ENCODE results near the gene PACRG.

PACRG gene

GRCh38 chr6:163098827-163099479 is 371.2 kb downstream of the PACRG start:
- no peak for DNase-seq

DNA sequence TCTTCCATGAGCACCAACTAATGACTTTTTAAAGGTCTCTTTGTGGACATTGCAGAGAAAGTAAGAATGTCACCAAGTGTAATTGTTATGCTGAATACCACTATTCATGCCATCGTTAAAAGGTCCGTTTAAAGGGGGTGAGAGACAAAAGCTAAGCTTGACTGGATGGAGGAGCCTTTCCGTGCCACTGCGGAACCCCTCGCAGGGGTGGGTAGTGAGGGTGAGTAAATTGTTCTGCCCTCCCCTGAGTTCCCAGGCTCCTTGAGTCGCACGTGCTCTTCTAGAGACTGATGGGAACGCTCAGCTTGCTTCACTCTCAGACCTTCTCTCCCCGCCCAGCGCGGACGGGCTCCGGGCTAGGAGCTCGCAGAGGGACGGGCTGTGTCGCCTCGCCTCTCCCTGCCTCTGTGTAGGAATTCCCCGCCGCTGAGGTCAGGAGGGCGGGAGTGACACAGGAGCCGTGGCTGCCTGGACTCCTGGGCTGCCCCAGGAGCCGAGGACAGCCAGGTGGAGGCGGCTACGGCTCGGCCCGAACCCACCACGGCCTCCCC is 371.9 kb downstream of the PACRG start:
- no peak for DNase-seq

DNA sequence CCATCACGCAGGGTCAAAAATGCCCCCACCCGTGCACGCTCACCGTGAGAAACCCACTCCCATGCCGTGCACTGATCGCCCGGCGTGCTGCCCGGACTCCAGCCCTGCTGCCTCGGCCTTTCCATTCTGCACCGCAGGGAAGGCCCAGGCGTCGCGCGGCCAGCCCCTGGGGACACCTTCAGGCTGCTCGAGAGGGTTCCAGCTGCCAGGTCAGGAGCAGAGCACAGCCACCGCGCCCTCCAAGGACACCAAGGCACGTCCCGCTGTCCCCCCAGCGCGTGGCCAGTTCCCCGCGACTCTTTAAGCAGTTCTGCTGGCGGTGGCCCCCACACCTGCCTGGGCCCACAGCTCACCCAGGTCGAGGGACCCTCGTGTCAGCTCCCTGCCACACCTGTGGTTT is 372.5 kb downstream of the PACRG start:
- DNase-seq = no peak

DNA sequence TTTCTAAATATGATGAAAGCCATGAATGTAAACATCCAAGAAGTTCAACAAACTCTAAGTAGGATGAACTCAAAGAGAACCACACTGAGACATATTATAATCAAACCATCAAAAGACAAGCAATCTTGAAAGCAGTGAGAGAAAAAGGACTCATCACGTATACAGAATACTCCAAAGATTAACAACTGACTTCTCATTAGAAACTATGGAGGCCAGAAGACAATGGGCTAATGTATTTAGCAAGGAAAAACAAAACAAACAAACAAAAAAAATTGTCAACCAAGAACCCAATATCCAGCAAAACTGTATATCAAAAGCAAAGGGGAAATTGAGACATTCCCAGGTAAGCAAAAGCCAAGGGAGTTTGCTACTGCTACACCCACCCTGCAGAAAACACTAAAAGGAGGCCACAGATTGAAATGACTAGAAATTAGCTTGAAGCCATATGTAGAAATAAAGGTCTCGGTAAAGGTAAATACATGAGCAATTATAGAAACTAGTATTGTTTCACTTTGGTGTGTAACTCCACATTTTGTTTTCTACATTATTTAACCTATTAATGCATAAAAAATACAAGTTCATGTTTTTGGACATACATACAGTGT is 385.7 kb downstream of the PACRG start:
- DNase-seq = no peak

- DNase-seq = no peak
Measured at GRCh38 chr6:163118941-163119340, 391.2 kb downstream of the PACRG start.

- DNase-seq = no peak
Measured at GRCh38 chr6:163120223-163120622, 392.4 kb downstream of the PACRG start.

- no peak for DNase-seq
Measured at GRCh38 chr6:163121270-163121669, 393.5 kb downstream of the PACRG start.

DNA sequence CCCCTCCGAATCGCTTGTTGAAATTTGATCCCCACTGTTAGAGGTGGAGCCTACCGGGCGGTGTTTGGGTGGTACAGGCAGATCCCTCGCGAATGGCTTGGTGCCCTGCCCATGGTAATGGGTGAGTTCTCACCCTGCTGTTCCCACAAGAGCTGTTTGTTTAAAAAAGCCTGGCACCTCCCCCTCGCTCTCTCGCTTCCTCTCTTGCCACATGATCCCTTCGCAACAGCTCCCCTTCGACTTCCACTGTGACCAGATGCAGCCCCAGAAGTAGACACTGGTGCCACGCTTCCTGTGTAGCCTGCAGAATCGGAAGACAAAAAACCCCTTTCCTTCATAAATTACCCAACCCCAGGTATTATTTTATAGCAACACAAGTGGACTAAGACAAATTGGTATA is 394.6 kb downstream of the PACRG start:
- DNase-seq = peak; percentile 74

- DNase-seq = no peak
Measured at GRCh38 chr6:163123098-163123497, 395.3 kb downstream of the PACRG start.

DNA sequence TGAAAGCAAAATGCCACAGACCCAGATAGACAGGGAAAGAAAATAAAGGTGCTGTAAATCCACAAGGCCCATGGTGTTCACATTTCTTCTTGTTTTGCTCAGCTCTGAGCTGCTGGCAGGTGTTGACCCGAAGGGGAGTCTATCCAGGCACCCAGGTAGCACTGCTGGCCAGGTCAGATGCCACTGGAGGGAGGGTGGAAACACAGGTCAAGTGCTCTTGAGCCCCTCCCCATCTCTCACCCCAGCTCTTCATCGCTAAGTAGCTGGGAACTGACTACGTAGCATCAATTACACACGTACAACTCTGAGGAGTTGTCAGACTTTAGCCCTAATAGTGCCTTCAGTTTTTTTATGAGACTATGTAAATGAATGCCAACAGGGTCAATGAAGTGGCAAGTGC is 399.0 kb downstream of the PACRG start:
- no peak for DNase-seq

DNA sequence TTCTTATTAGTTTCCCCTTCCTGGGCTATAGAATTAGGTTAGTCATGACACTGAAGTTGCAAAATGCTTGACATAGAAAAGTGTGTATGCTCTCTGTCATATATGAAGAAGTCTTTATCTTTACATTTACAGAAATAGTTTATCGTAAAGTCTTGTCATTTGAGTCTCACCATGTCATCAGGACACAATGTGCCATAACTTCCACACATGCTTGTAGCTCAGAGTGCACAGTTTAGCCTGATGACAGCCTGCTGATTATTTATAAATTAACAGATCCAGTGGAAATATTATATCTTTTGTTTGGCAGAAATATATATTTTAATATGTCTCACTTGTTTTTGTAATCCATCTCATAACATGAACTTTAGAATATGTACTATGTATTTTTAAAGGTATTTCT is 399.8 kb downstream of the PACRG start:
- no peak for DNase-seq

GRCh38 chr6:163128324-163128723 is 400.6 kb downstream of the PACRG start:
- no peak for DNase-seq

GRCh38 chr6:163132050-163132750 is 404.4 kb downstream of the PACRG start:
- DNase-seq = no peak

DNA sequence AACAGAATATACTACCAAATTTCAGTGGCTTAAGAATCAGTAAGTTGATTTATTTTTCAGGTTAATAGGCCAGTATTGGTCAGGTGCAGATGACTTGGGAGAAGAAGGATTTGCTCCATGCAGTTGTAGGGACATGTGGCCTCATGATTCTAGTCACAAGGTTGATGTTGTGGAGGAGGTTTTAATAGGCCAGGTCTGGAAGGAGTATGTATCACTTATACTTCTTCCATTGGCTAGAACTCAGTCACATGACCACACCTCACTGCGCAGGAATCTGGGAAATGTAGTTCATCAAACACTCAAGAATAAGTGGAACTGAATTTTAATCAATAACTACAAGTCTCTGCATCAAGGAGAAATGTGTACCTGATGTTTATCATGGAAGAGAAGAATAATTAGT is 405.2 kb downstream of the PACRG start:
- no peak for DNase-seq

GRCh38 chr6:163133691-163134090 is 405.9 kb downstream of the PACRG start:
- DNase-seq = no peak

- no peak for DNase-seq
Measured at GRCh38 chr6:163136681-163137397, 409.1 kb downstream of the PACRG start.

- no peak for DNase-seq
Measured at GRCh38 chr6:163137398-163137881, 409.7 kb downstream of the PACRG start.

DNA sequence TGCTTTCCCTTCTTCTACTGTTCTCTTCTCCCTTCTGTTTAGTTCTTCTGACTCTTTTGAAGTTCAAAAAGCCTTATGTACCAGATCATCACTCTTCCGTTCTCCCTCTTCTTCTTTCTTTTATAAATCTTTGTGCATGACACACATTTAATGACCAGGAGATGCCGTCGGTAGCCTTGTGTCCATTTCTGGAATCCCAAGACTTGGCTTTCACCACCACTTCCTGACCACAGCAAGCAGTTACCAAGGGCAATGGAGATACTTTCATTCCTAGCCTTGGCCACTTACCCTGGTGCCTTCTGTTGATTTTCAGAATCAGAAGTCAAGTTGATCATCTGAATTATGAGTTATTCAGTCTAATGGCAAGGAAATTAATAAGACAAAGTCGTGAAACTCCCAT is 418.3 kb downstream of the PACRG start:
- DNase-seq = no peak

DNA sequence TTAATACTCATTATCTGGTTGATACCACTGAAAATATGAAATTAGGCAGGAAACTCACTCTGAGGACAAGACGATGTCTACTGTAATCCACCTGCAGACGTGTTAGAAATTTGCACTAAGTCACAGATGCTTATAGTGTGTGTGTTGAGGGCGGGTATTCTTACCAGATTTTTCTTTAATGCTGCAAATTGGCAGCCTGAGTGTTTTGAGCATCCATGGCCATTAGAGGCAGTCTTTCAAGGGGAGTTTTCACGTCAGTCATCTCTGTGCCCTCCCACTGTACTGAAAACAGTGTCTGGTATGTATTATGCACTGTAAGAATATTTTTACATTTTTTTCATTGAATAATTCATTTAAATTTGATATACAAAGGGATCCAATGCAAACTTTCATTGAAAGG is 420.2 kb downstream of the PACRG start:
- DNase-seq = no peak

- DNase-seq = no peak
Measured at GRCh38 chr6:163148451-163149278, 420.9 kb downstream of the PACRG start.

DNA sequence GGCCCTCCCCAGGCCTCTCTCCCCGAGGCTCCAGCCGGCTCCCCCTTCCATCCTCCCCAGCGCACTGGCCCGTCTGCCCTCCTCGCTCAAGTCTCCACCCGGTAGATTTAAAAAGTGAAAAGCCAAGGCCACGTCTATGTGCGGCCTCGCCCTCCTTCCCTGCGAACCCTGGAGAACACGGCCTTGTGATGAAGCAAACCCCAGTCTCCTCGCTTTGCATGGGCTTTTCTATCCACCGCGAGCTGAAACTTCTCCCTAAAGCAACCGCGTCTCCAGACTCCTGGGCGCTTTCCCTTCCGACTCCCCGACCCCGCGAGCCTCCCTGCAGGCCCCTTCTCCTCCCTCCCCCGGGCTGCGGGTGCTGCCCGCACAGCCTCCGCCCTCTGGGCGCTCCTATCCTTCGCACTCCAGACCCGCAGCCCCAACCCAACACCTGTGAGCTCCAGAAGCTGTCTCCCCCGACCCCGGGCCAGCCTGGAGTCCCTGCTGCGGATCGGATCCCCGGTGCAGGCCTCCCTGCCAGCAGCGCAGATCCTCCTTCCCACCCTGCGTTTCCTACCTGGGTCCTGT is 421.6 kb downstream of the PACRG start:
- no peak for DNase-seq

DNA sequence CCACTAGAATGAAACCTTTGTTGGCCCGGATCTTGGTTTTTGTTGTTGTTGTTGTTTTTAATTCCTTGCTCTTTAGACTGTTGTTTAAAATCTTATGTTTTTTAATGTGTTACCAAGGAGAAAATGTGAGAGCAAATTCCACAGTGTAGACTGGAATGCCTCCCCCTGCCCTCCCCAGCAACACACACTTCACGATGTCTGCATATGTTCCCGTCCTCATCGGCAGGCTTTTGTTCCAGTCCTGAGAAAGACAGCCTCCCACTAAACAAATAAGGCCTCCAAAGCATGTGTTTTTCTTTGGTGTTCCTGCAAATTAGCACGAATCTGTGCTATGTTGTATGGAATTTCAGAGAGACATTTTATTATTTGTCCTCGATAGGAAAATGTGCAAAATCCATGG is 423.4 kb downstream of the PACRG start:
- DNase-seq = no peak
